Smooth muscle cell (in vitro differentiated cells): ENCODE data around the gene FCRL4. TPM values are rescaled to one million over a fixed set of nuclear protein-coding genes. Genes with fewer than 3 reads are reported as not detected.

Experiments used
- DNase-seq: peaks from one replicate; lab custom pipeline; 2025; ENCODE audit not compliant: unreplicated experiment; lab: John Stamatoyannopoulos, UW
- H2AFZ ChIP-seq: fragments of 200-600 bp; sonication (generic); 2 replicates; pipeline ENCODE4 v1.6.0; 2016; ENCODE audit warnings: antibody characterized with exemption, low read depth, mild to moderate bottlenecking
- H3F3A ChIP-seq: fragments of 200-600 bp; sonication (generic); 2 replicates; pipeline ENCODE4 v1.6.0; 2017; ENCODE audit warnings: antibody characterized with exemption, low read depth
- H3K27ac ChIP-seq: fragments of 200-600 bp; sonication (generic); 2 replicates; pipeline ENCODE4 v1.5.1; 2016; ENCODE audit warnings: low read depth, mild to moderate bottlenecking
- H3K27me3 ChIP-seq: fragments of 200-600 bp; sonication (generic); 2 replicates; pipeline ENCODE4 v1.6.1; 2016; ENCODE audit warnings: low read depth, mild to moderate bottlenecking
- H3K36me3 ChIP-seq: fragments of 200-600 bp; sonication (generic); 2 replicates; pipeline ENCODE4 v1.5.1; 2016; ENCODE audit warnings: low read depth
- H3K4me1 ChIP-seq: fragments of 200-600 bp; sonication (generic); 2 replicates; pipeline ENCODE4 v1.5.1; 2016; ENCODE audit warnings: low read depth
- H3K4me2 ChIP-seq: fragments of 200-600 bp; sonication (generic); 2 replicates; pipeline ENCODE4 v1.6.0; 2016; ENCODE audit warnings: mild to moderate bottlenecking
- H3K4me3 ChIP-seq: fragments of 200-600 bp; sonication (generic); 2 replicates; pipeline ENCODE4 v1.5.1; 2016; ENCODE audit warnings: mild to moderate bottlenecking
- H3K79me2 ChIP-seq: fragments of 200-600 bp; sonication (generic); 2 replicates; pipeline ENCODE4 v1.6.0; 2016; ENCODE audit warnings: low read depth, mild to moderate bottlenecking
- H3K9ac ChIP-seq: fragments of 200-600 bp; sonication (generic); 2 replicates; pipeline ENCODE4 v1.6.0; 2016; ENCODE audit warnings: low read depth
- H3K9me3 ChIP-seq: fragments of 200-600 bp; sonication (generic); replicated peaks from 2 replicates; pipeline ENCODE4 v1.5.1; 2016; ENCODE audit warnings: low read depth
- H4K20me1 ChIP-seq: fragments of 200-600 bp; sonication (generic); 2 replicates; pipeline ENCODE4 v1.6.0; 2016; ENCODE audit warnings: low read depth
- CTCF ChIP-seq: fragments of 200-600 bp; sonication (generic); IDR thresholded peaks from 2 replicates; pipeline ENCODE4 v1.5.1; 2017; ENCODE audit warnings: borderline replicate concordance, mild to moderate bottlenecking, antibody characterized with exemption; ENCODE audit not compliant: insufficient read depth, poor library complexity, severe bottlenecking
- WGBS: methylation state at CpG from one replicate; pipeline ENCODE4 v1.1.7; 2016; ENCODE audit warnings: low lambda C conversion rate; 5-methylcytosine and 5-hydroxymethylcytosine counted together
- polyA plus RNA-seq: library from polyadenylated mRNA; unstranded; fragments of >200 nt; fragmentation: Nextera tagmentation; extraction: Ambion mirVana; gene quantifications from 2 replicates; pipeline ENCODE4 v1.2.1, GENCODE V29; 2016
- total RNA-seq: library from RNA; depleted of rRNA; stranded (reverse); fragments of >200 nt; gene quantifications from 2 replicates; pipeline ENCODE4 v1.2.3, GENCODE V29; 2014

The FCRL4 gene
- total RNA-seq (not detected in 2 replicates), polyA plus RNA-seq (not detected in 2 replicates)

GRCh38 chr1:157597959-157598667, at the start of gene FCRL4:
Gene FCRL4 (minus strand): TSS chr1:157598085. CDS start chr1:157597944, 141 bp downstream.
- WGBS = 94% methylated on average over 2 of the region's 2 CpGs
- H3K27me3 ChIP-seq = no peaks in the 10 kb centered on the region
- H3K4me2 ChIP-seq = no peak within 1 kb of the TSS
- H3K4me3 ChIP-seq = no peak within 1 kb of the TSS
- no peaks in the 10 kb centered on the region for H3K4me1 ChIP-seq
- H3K27ac ChIP-seq = no peak within 1 kb of the TSS
- H3K9ac ChIP-seq = no peak within 1 kb of the TSS
- DNase-seq = no peak
- H2AFZ ChIP-seq = no peak within 1 kb of the TSS
- no peaks in the 10 kb centered on the region for H3F3A ChIP-seq
- H3K79me2 ChIP-seq = no peaks in the 10 kb centered on the region
- H4K20me1 ChIP-seq = no peaks in the 10 kb centered on the region
- no peaks in the 10 kb centered on the region for H3K9me3 ChIP-seq
- H3K36me3 ChIP-seq = no peaks in the 10 kb centered on the region
- TF ChIP-seq CTCF = no peak

GRCh38 chr1:157646144-157646543, 48.3 kb upstream of the FCRL4 start:
- no peak for DNase-seq
- no peaks in the 10 kb centered on the region for H3F3A ChIP-seq
- TF ChIP-seq CTCF = no peak
- H3K79me2 ChIP-seq = no peaks in the 10 kb centered on the region
- H2AFZ ChIP-seq = no peak overlapping the region
- H3K4me3 ChIP-seq = no peak overlapping the region
- H3K36me3 ChIP-seq = no peaks in the 10 kb centered on the region
- H4K20me1 ChIP-seq = no peaks in the 10 kb centered on the region
- no peak overlapping the region for H3K4me2 ChIP-seq
- H3K27me3 ChIP-seq = no peaks in the 10 kb centered on the region
- H3K27ac ChIP-seq = no peak overlapping the region
- no peaks in the 10 kb centered on the region for H3K9me3 ChIP-seq
- no peaks in the 10 kb centered on the region for H3K4me1 ChIP-seq
- H3K9ac ChIP-seq = no peak overlapping the region

GRCh38 chr1:157641177-157641576, 43.3 kb upstream of the FCRL4 start:
- Histone ChIP-seq H3K27me3 (no peaks in the 10 kb centered on the region), H3K9ac (no peak overlapping the region), H3K27ac (no peak overlapping the region), H3F3A (no peaks in the 10 kb centered on the region), H3K4me1 (no peaks in the 10 kb centered on the region), H4K20me1 (no peaks in the 10 kb centered on the region), H3K4me3 (no peak overlapping the region), H3K9me3 (no peaks in the 10 kb centered on the region), H3K36me3 (no peaks in the 10 kb centered on the region), H2AFZ (no peak overlapping the region), H3K4me2 (no peak overlapping the region), H3K79me2 (no peaks in the 10 kb centered on the region)
- WGBS = 27% methylated on average over 2 of the region's 2 CpGs
- no peak for DNase-seq
- TF ChIP-seq CTCF = no peak

- Histone ChIP-seq H2AFZ (no peak overlapping the region), H3K9me3 (no peaks in the 10 kb centered on the region), H3F3A (no peaks in the 10 kb centered on the region), H3K27ac (no peak overlapping the region), H4K20me1 (no peaks in the 10 kb centered on the region), H3K27me3 (no peaks in the 10 kb centered on the region), H3K9ac (no peak overlapping the region), H3K4me3 (no peak overlapping the region), H3K36me3 (no peaks in the 10 kb centered on the region), H3K4me1 (no peaks in the 10 kb centered on the region), H3K4me2 (no peak overlapping the region), H3K79me2 (no peaks in the 10 kb centered on the region)
- no peak for DNase-seq
- TF ChIP-seq CTCF = no peak
- 65% methylated on average over 4 of the region's 4 CpGs for WGBS
These were observed 41.9 kb upstream of the FCRL4 start for GRCh38 chr1:157639800-157640199.
